PC-9 (cell line): ENCODE results near the gene ZBTB6. TPM values are rescaled to one million over a fixed set of nuclear protein-coding genes. Genes with fewer than 3 reads are reported as not detected.
A peak's percentile ranks its signal among the peaks of the same experiment; 100 is the strongest.

Experiments used
- BruUV-seq: library from RNA; stranded (reverse); fragments of 400-500 nt; replicated peaks from 2 replicates; lab custom pipeline; 2021; lab: Mats Ljungman, UMichigan
- CTCF ChIA-PET: fragments of 300-600 bp; sonication (Branson Sonifier 250); formaldehyde crosslinking; loops from one replicate; lab custom pipeline; 2022; ENCODE audit warnings: antibody characterized with exemption; lab: Charles Lee
- POLR2A ChIA-PET: fragments of 300-600 bp; sonication (Branson Sonifier 250); formaldehyde crosslinking; loops from one replicate; lab custom pipeline; 2022; ENCODE audit warnings: antibody characterized with exemption; ENCODE audit not compliant: unreplicated experiment; lab: Charles Lee
- DNase-seq, 2 experiments: peaks; one replicate each; pipeline versions ENCODE4 v3.0.0 to v3.0.0-alpha.2; 2015 to 2022; ENCODE audit warnings: mixed read lengths in 1 of 2
- H2AFZ ChIP-seq: fragments of 200-600 bp; sonication (generic); 2 replicates; pipeline ENCODE4 v1.8.1; 2017; ENCODE audit warnings: antibody characterized with exemption
- H3F3A ChIP-seq: fragments of 200-600 bp; sonication (generic); 2 replicates; pipeline ENCODE4 v1.8.1; 2017; ENCODE audit warnings: antibody characterized with exemption, mild to moderate bottlenecking, low read depth; ENCODE audit not compliant: insufficient read depth
- H3K27ac ChIP-seq: fragments of 200-600 bp; sonication (generic); 2 replicates; pipeline ENCODE4 v1.6.1; 2016; ENCODE audit warnings: mixed run types
- H3K27me3 ChIP-seq: fragments of 200-600 bp; sonication (generic); 2 replicates; pipeline ENCODE4 v1.6.1; 2016; ENCODE audit warnings: low read depth, mixed run types; ENCODE audit not compliant: insufficient read depth
- H3K36me3 ChIP-seq: fragments of 200-600 bp; sonication (generic); 2 replicates; pipeline ENCODE4 v1.6.1; 2016; ENCODE audit warnings: low read depth, mixed run types
- H3K4me1 ChIP-seq: fragments of 200-600 bp; sonication (generic); replicated peaks from 2 replicates; pipeline ENCODE4 v1.6.1; 2016; ENCODE audit warnings: mixed run types; ENCODE audit not compliant: insufficient read depth
- H3K4me2 ChIP-seq: fragments of 200-600 bp; sonication (generic); 2 replicates; pipeline ENCODE4 v1.6.1; 2017; ENCODE audit warnings: mixed run types
- H3K4me3 ChIP-seq: fragments of 200-600 bp; sonication (generic); 2 replicates; pipeline ENCODE4 v1.6.1; 2016; ENCODE audit warnings: mixed run types
- H3K79me2 ChIP-seq: fragments of 200-600 bp; sonication (generic); 2 replicates; pipeline ENCODE4 v1.6.1; 2017; ENCODE audit warnings: low read depth, mixed run types
- H3K9me2 ChIP-seq: fragments of 200-600 bp; sonication (generic); 2 replicates; pipeline ENCODE4 v1.8.1; 2017; ENCODE audit warnings: mild to moderate bottlenecking; ENCODE audit not compliant: insufficient read depth
- H3K9me3 ChIP-seq: fragments of 200-600 bp; sonication (generic); 2 replicates; pipeline ENCODE4 v1.8.1; 2016; ENCODE audit warnings: low read depth; ENCODE audit not compliant: insufficient read depth
- H4K20me1 ChIP-seq: fragments of 200-600 bp; sonication (generic); 2 replicates; pipeline ENCODE4 v1.8.1; 2017; ENCODE audit not compliant: insufficient read depth
- CTCF ChIP-seq: fragments of 200-600 bp; sonication (generic); conservative IDR thresholded peaks from 2 replicates; pipeline ENCODE4 v1.6.1; 2017; ENCODE audit warnings: mixed run types, antibody characterized with exemption, mild to moderate bottlenecking, moderate library complexity
- EZH2 ChIP-seq: fragments of 200-600 bp; sonication (generic); IDR thresholded peaks from 2 replicates; pipeline ENCODE4 v1.8.0; 2017; ENCODE audit warnings: antibody characterized with exemption, low read depth
- intact Hi-C: fragments of 100-400 bp; cut with micrococcal nuclease; formaldehyde crosslinking; loops from one replicate; pipeline ENCODE4 v1.10.0; 2022; ENCODE audit not compliant: unreplicated experiment
- total RNA-seq: library from RNA; stranded (reverse); gene quantifications from 2 replicates; pipeline ENCODE4 v1.2.3, GENCODE V29; 2021

Gene ZBTB6
- total RNA-seq, 1 experiment from 2014 or later = 8.7 TPM

GRCh38 chr9:122955961-122956360 lies 42.8 kb upstream of the ZBTB6 start:
- intact Hi-C loops = loop anchor here (2.0 kb wide), 1 partner anchor 15 kb away; the partner anchor contains the start of gene RABGAP1
- H3K4me1 ChIP-seq = peaks cover 26% of the 10 kb centered on the region
- H4K20me1 ChIP-seq = peaks cover 47% of the 10 kb centered on the region
- no peaks in the 10 kb centered on the region for H3K9me3 ChIP-seq
- H3K4me2 ChIP-seq = no peak overlapping the region
- no peak overlapping the region for H3K27ac ChIP-seq
- CTCF ChIA-PET = no interaction called here
- no TSS peak for BruUV-seq
- no peaks in the 10 kb centered on the region for H3K27me3 ChIP-seq
- H3K79me2 ChIP-seq = peaks cover 65% of the 10 kb centered on the region
- no peaks in the 10 kb centered on the region for H3K9me2 ChIP-seq
- 0 out of 2 replicates have a peak, but pooled peaks cover 8% of the 10 kb centered on the region for H3K36me3 ChIP-seq
- no peak overlapping the region for H2AFZ ChIP-seq
- TF ChIP-seq EZH2 (no peak), CTCF (no peak)
- H3K4me3 ChIP-seq = no peak overlapping the region
- peaks cover 18% of the 10 kb centered on the region for H3F3A ChIP-seq
- DNase-seq = no peak
- POLR2A ChIA-PET = interaction anchor here (0.6 kb wide), 1 partner anchor 12 kb away, joined by 4 read pairs; no protein-coding TSS in a partner anchor

- BruUV-seq = no TSS peak
- intact Hi-C loops = loop anchor here (2.0 kb wide), 1 partner anchor 13 kb away; the partner anchor contains the start of gene RABGAP1
- TF ChIP-seq CTCF (no peak), EZH2 (no peak)
- Histone ChIP-seq H3K36me3 (no peaks in the 10 kb centered on the region; the same call in 1 of the 2 replicates), H4K20me1 (peaks cover 61% of the 10 kb centered on the region), H3K4me3 (no peak overlapping the region), H3K79me2 (peaks cover 81% of the 10 kb centered on the region), H3F3A (peaks cover 20% of the 10 kb centered on the region), H3K9me3 (no peaks in the 10 kb centered on the region), H2AFZ (no peak overlapping the region), H3K9me2 (no peaks in the 10 kb centered on the region), H3K4me2 (peak overlapping the region; percentile 56), H3K27me3 (no peaks in the 10 kb centered on the region), H3K27ac (peak overlapping the region; percentile 57), H3K4me1 (peaks cover 26% of the 10 kb centered on the region)
- ChIA-PET POLR2A (interaction anchor here (0.6 to 1.3 kb wide), 4 partner anchors 14 to 1467 kb away, joined by 3 to 11 read pairs (median 6); partner anchors contain the start of gene RABGAP1), CTCF (interaction anchor here (1.6 kb wide), 1 partner anchor 23 kb away, joined by 4 read pairs; the partner anchor contains the start of gene ZBTB26)
- DNase-seq = peak in 1 of 2 experiments; percentile 85
Measured at GRCh38 chr9:122954253-122954691, 41.1 kb upstream of the ZBTB6 start.

DNA sequence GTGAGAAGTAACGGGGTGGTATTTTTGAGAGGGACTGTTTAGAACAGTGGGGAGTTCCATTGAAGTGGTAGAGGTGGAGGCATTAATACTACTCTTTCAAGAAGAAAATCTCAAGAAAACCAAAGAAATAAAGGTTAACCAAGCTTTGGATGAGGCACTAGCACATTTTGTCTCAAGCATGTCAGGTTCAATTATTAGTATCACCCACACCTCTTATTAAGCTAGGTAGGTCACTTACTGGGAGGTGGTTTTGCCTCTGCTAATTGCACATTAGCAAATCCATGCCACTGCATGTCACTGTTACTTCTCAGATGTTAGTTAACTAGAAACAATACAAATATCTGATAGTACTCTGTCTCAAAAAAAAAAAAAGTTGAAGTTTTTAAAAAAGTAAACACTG lies 37.9 kb upstream of the ZBTB6 start:
- ChIA-PET CTCF (no interaction called here), POLR2A (interaction anchor here (0.6 kb wide), 1 partner anchor 307 kb away, joined by 4 read pairs; no protein-coding TSS in a partner anchor)
- intact Hi-C loops = no loop called here
- no peaks in the 10 kb centered on the region for H3K9me3 ChIP-seq
- H3K36me3 ChIP-seq = peaks cover 14% of the 10 kb centered on the region
- peaks cover 26% of the 10 kb centered on the region for H3F3A ChIP-seq
- no TSS peak for BruUV-seq
- no peak overlapping the region for H3K4me2 ChIP-seq
- DNase-seq = no peak
- H2AFZ ChIP-seq = no peak overlapping the region
- no peak overlapping the region for H3K27ac ChIP-seq
- H4K20me1 ChIP-seq = peaks cover 75% of the 10 kb centered on the region
- no peaks in the 10 kb centered on the region for H3K9me2 ChIP-seq
- no peak overlapping the region for H3K4me3 ChIP-seq
- TF ChIP-seq EZH2 (no peak), CTCF (no peak)
- no peaks in the 10 kb centered on the region for H3K27me3 ChIP-seq
- peaks cover 97% of the 10 kb centered on the region for H3K79me2 ChIP-seq
- H3K4me1 ChIP-seq = peaks cover 38% of the 10 kb centered on the region
